ENCODE measurements around the gene MINPP1.
"Not testable (repeated sequence)": the region's sequence is repeated elsewhere in the genome, so short reads cannot be mapped to it uniquely, and the experiment has no call there.

DNA sequence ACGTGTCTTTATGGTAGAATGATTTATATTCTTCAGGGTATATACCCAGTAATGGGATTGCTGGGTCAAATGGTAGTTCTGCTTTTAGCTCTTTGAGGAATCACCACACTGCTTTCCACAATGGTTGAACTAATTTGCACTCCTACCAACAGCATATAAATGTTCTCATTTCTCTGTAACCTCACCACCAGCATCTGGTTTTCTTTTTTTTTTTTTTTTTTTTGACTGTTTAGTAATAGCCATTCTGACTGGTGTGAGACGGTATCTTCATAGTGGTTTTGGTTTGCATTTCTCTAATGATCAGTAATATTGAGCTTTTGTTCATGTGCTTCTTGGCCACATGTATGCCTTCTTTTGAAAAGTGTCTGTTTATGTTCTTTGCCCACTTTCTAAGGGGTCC, 42.9 kb upstream of the MINPP1 start:
- TF ChIP-seq, protein P1, sequence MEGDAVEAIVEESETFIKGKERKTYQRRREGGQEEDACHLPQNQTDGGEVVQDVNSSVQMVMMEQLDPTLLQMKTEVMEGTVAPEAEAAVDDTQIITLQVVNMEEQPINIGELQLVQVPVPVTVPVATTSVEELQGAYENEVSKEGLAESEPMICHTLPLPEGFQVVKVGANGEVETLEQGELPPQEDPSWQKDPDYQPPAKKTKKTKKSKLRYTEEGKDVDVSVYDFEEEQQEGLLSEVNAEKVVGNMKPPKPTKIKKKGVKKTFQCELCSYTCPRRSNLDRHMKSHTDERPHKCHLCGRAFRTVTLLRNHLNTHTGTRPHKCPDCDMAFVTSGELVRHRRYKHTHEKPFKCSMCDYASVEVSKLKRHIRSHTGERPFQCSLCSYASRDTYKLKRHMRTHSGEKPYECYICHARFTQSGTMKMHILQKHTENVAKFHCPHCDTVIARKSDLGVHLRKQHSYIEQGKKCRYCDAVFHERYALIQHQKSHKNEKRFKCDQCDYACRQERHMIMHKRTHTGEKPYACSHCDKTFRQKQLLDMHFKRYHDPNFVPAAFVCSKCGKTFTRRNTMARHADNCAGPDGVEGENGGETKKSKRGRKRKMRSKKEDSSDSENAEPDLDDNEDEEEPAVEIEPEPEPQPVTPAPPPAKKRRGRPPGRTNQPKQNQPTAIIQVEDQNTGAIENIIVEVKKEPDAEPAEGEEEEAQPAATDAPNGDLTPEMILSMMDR (IDR thresholded peaks at IDR 0.05), result not testable (repeated sequence)
- TF ChIP-seq POLR2A (IDR thresholded peaks at IDR 0.05), result not testable (repeated sequence)
